Measurements from ENCODE around the gene SPCS3.
"Not testable (repeated sequence)": the region's sequence is repeated elsewhere in the genome, so short reads cannot be mapped to it uniquely, and the experiment has no call there.

SPCS3 gene

GRCh38 chr4:176345346-176345745 is 25.6 kb downstream of the SPCS3 start:
- not testable (repeated sequence) for DNase-seq (ENCODE audit: low read depth, low spot score)

- not testable (repeated sequence) for DNase-seq (ENCODE audit: low read depth, low spot score)
Observed at GRCh38 chr4:176346836-176347235, 27.1 kb downstream of the SPCS3 start.

- no peak for DNase-seq (ENCODE audit: low read depth, low spot score)
Observed at GRCh38 chr4:176350671-176351070, 30.9 kb downstream of the SPCS3 start.

GRCh38 chr4:176354884-176355283 is 35.1 kb downstream of the SPCS3 start:
- no peak for DNase-seq (ENCODE audit: low read depth, low spot score)

GRCh38 chr4:176357359-176358082 is 37.8 kb downstream of the SPCS3 start:
- no peak for DNase-seq (ENCODE audit: low read depth, low spot score)

- no peak for DNase-seq (ENCODE audit: low read depth, low spot score)
Observed at GRCh38 chr4:176358083-176358469, 38.3 kb downstream of the SPCS3 start.

- no peak for DNase-seq (ENCODE audit: low read depth, low spot score)
Observed at GRCh38 chr4:176359590-176359989, 39.8 kb downstream of the SPCS3 start.

GRCh38 chr4:176360446-176360845 is 40.7 kb downstream of the SPCS3 start:
- no peak for DNase-seq (ENCODE audit: low read depth, low spot score)

GRCh38 chr4:176363072-176363471 is 43.3 kb downstream of the SPCS3 start:
- no peak for DNase-seq (ENCODE audit: low read depth, low spot score)

GRCh38 chr4:176367771-176368465 is 48.2 kb downstream of the SPCS3 start:
- DNase-seq (ENCODE audit: low read depth, low spot score): no peak

GRCh38 chr4:176376032-176376614 is 56.4 kb downstream of the SPCS3 start:
- DNase-seq (ENCODE audit: low read depth, low spot score): no peak

- no peak for DNase-seq (ENCODE audit: low read depth, low spot score)
Observed at GRCh38 chr4:176377780-176378179, 58.0 kb downstream of the SPCS3 start.

- no peak for DNase-seq (ENCODE audit: low read depth, low spot score)
Observed at GRCh38 chr4:176380352-176381157, 60.8 kb downstream of the SPCS3 start.
